ENCODE results near the gene CNOT10.

The CNOT10 gene

DNA sequence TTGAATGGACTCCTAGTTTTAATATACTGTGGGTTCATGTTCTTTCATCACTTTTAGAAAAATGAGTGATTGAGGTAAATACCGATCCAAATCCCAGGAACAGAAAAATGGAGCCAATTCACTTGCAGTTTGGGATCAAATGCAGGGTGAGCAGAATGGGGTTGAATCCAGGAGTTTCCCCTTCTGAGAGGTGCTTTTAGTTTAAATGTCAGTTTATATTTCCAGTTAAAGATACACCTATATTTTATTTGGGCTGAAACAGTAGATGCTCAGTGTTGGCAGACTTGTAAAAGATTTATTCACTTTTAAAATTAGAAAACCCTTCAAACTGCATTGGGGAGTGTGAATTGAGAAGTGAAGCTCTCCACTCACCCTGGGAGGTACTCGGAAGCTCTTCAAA lies 135.4 kb downstream of the CNOT10 start:
- DNase-seq: no peak

DNA sequence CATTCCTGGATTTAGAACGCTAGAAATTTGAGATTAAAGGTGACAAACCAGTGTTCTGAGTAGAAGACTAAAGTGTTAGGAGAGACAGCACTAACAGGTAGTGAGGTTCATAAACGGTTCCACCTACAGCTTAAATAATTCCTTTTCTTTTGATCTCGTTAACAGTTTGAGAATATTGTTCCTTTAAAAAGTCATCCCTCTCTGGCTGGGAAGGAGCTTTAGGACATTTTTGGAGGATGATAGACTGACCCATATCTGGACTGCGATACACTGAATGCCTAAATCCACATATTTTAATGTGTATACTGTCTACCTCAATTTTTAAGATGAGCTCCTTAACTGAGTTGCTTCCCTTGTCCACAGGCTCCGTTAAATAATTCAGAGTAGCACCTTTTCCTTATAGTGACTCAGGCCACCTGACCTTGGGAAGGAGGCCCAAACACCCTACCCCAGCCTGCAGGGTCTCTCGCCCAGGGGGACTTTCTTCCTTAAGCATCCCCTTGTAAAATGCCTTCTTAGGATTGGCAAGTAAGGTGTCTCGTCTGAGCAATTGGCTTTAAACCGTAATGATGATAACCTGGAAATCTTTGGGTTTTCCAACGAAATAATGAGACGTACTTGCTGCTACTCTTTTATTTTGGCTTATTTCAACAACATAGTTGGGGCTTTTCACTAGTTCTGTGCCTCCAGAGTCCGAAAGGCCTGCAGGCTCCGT lies 136.1 kb downstream of the CNOT10 start:
- no peak for DNase-seq

DNA sequence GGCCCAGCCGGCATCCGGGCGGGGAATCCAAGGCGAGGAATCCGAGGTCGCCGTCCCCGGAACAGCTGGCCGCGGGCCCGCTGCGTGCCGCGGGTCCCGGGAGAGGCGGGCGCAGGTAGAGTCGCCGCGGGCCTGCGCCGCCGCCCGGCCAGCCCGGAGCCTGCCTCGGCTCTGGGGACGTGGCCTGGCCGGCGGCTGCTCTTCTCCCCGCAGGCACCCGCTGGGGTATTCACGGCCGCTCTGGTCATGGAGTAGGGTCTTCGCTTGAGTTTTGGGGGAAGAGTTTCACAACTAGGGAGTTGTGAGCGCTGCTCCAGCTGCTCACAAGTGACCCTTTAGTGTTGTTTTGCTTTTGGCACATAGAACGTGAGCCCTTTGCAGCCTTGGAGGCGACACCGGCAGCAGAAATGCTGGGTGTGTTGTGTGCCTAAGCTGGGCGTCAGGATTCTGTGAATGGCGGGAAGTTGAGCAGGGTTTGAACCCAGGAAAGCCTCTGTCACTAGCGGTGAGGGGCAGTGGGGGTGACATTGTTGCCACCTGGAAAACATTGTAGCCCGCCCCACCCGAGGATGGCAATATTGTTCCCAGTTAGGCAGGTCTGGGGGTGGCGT lies 136.8 kb downstream of the CNOT10 start:
- no peak for DNase-seq

DNA sequence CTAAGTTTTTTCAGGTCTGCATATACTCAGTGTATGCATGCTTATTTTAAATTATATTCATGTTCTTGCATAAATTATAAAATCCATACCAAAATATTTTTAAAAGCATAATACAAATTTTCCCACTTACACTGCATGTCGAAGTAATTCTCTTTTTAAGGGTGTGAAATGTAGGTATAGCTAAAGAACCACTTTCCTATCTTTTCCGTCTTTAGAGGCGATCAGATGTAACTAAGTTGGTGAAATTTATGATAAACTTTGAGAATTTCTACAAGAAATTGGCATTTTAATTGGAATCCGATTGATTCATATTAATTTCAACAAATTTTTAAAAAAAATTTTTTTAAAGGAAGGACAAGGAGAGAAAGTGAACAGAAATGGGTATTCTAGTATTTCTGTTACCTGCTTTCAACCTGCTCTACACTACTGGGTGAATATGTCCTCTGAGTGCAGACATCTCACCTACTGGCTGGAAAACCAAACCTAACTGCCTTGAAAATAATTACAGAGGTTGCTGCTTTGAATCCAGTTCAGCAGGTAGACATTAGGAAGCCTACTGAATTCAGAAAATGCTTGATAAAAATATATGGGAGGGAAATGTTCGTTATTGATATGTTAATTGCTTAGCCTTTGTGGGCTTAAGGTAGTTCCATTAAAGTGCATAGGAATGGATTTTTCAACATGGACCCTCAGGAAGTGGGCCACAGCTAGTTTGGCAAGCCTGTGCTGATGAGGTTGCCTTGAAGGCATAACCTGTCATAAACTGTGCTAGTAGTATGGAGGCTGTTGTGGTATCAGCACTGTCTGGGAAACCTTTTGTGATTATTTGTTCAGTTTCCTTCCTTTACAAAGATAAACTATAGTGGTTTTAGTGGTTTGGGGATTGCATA lies 137.9 kb downstream of the CNOT10 start:
- DNase-seq: no peak

All from CD4-positive, alpha-beta T cell treated with Interleukin-15 for 1 hour (primary cell).